Measurements from ENCODE around the gene DMBX1. TPM values are rescaled to one million over a fixed set of nuclear protein-coding genes. Genes with fewer than 3 reads are reported as not detected.
A peak's percentile ranks its signal among the peaks of the same experiment; 100 is the strongest.

DMBX1 gene
- total RNA-seq, 4 donors from 2014 or later, result not detected

- Histone ChIP-seq H3K36me3 (no peaks in the 10 kb centered on the region), H3K4me3 (replicated peaks in 1 of 3) (no peak overlapping the region), H3K9me3 (no peaks in the 10 kb centered on the region), H3K27me3 (no peaks in the 10 kb centered on the region), H3K27ac (no peak overlapping the region), H3K4me1 (peaks cover 0 to 4% of the 10 kb centered on the region in 2 donors)
- intact Hi-C loops (cut with DNase I), result no loop called here
- TF ChIP-seq CTCF (IDR thresholded peaks at IDR 0.05) (no peak), POLR2A (IDR thresholded peaks at IDR 0.05) (no peak)
- WGBS, 2 donors, result 91 to 92% methylated on average over 3 of the region's 3 CpGs
- DNase-seq, result no peak
Measured at GRCh38 chr1:46464915-46465314, 24.7 kb upstream of the DMBX1 start.

- H3K4me1 ChIP-seq, result peaks cover 0 to 4% of the 10 kb centered on the region in 2 donors
- intact Hi-C loops (cut with DNase I), result no loop called here
- H3K27ac ChIP-seq, result no peak overlapping the region
- H3K36me3 ChIP-seq, result no peaks in the 10 kb centered on the region
- WGBS, 2 donors, result 50 to 53% methylated on average over 13 to 17 of the region's 20 CpGs
- no peak for DNase-seq
- no peaks in the 10 kb centered on the region for H3K9me3 ChIP-seq
- peak overlapping the region in 2 of 3 donors; percentile 10 to 38 for H3K4me3 ChIP-seq (replicated peaks in 1 of 3)
- H3K27me3 ChIP-seq, result no peaks in the 10 kb centered on the region
- no peak for TF ChIP-seq POLR2A (IDR thresholded peaks at IDR 0.05)
- TF ChIP-seq CTCF (IDR thresholded peaks at IDR 0.05), result no peak
Measured at GRCh38 chr1:46465981-46466476, 23.6 kb upstream of the DMBX1 start.

- Histone ChIP-seq H3K9me3 (no peaks in the 10 kb centered on the region), H3K36me3 (no peaks in the 10 kb centered on the region), H3K4me3 (replicated peaks in 1 of 3) (peak overlapping the region; percentile 10 to 51 (median 38)), H3K4me1 (peaks cover 0 to 4% of the 10 kb centered on the region in 2 donors), H3K27ac (no peak overlapping the region), H3K27me3 (no peaks in the 10 kb centered on the region)
- no peak for TF ChIP-seq CTCF (IDR thresholded peaks at IDR 0.05)
- no peak for TF ChIP-seq POLR2A (IDR thresholded peaks at IDR 0.05)
- intact Hi-C loops (cut with DNase I), result no loop called here
- DNase-seq, result peak in 1 of 2 donors; percentile 11
- 1 to 6% methylated on average over 21 to 45 of the region's 84 CpGs for whole genome bisulfite sequencing, 2 donors
Measured at GRCh38 chr1:46466477-46467182, 23.0 kb upstream of the DMBX1 start.

- Histone ChIP-seq H3K36me3 (no peaks in the 10 kb centered on the region), H3K27me3 (no peaks in the 10 kb centered on the region), H3K4me1 (peaks cover 0 to 4% of the 10 kb centered on the region in 2 donors), H3K4me3 (replicated peaks in 1 of 3) (peak overlapping the region in 2 of 3 donors; percentile 10 to 38), H3K27ac (no peak overlapping the region), H3K9me3 (no peaks in the 10 kb centered on the region)
- 31 to 49% methylated on average over 7 to 8 of the region's 8 CpGs for WGBS, 2 donors
- DNase-seq, result no peak
- intact Hi-C loops (cut with DNase I), result no loop called here
- no peak for TF ChIP-seq POLR2A (IDR thresholded peaks at IDR 0.05)
- TF ChIP-seq CTCF (IDR thresholded peaks at IDR 0.05), result no peak
Measured at GRCh38 chr1:46467183-46467504, 22.5 kb upstream of the DMBX1 start.

GRCh38 chr1:46469881-46470280 lies 19.8 kb upstream of the DMBX1 start:
- Histone ChIP-seq H3K4me1 (peaks cover 0 to 4% of the 10 kb centered on the region in 2 donors), H3K9me3 (no peaks in the 10 kb centered on the region), H3K4me3 (replicated peaks in 1 of 3) (no peak overlapping the region), H3K27me3 (no peaks in the 10 kb centered on the region), H3K36me3 (no peaks in the 10 kb centered on the region), H3K27ac (no peak overlapping the region)
- intact Hi-C loops (cut with DNase I), result loop anchor here (10.0 kb wide), 1 partner anchor 255 kb away; no protein-coding TSS in a partner anchor
- DNase-seq, result no peak
- no peak for TF ChIP-seq POLR2A (IDR thresholded peaks at IDR 0.05)
- TF ChIP-seq CTCF (IDR thresholded peaks at IDR 0.05), result no peak
- WGBS, 2 donors, result 63 to 73% methylated on average over 4 of the region's 4 CpGs
